22Rv1 (cell line): Measurements from ENCODE around the gene CSGALNACT2.

ENCODE experiments used
- CTCF ChIP-seq: fragments of 450-650 bp; IDR thresholded peaks from 2 replicates; pipeline ENCODE4 v1.5.1; 2017; ENCODE audit warnings: mild to moderate bottlenecking
- ZFX ChIP-seq: fragments of 450-650 bp; IDR thresholded peaks from 2 replicates; pipeline ENCODE4 v1.6.1; 2017; ENCODE audit warnings: antibody characterized with exemption, borderline replicate concordance

- TF ChIP-seq CTCF (no peak), ZFX (no peak)
Observed at GRCh38 chr10:43188702-43189101, 50.5 kb downstream of the CSGALNACT2 start.
